Stomach smooth muscle (tissue), 2 donors: ENCODE data around the gene UTY.

ENCODE experiments used
- H3K27ac ChIP-seq: one replicate; pipeline ENCODE4 v1.7.0; 2013; ENCODE audit warnings: mild to moderate bottlenecking, low read length, inconsistent platforms
- H3K27me3 ChIP-seq, 2 donors: one replicate each; pipeline ENCODE4 v1.7.0; 2013; ENCODE audit warnings: low read length in 2 of 2; ENCODE audit not compliant: insufficient read depth in 2 of 2, control insufficient read depth in 1 of 2
- H3K36me3 ChIP-seq, 2 donors: one replicate each; pipeline ENCODE4 v1.7.0; 2013; ENCODE audit warnings: low read length in 2 of 2; ENCODE audit not compliant: control insufficient read depth in 2 of 2, insufficient read depth in 2 of 2
- H3K4me1 ChIP-seq: one replicate; pipeline ENCODE4 v1.7.0; 2013; ENCODE audit warnings: low read length; ENCODE audit not compliant: control insufficient read depth, insufficient read depth
- H3K4me3 ChIP-seq, 2 donors: one replicate each; pipeline ENCODE4 v1.7.0; 2013; ENCODE audit warnings: low read length in 2 of 2
- H3K9ac ChIP-seq, 2 donors: one replicate each; pipeline ENCODE4 v1.7.0; 2013; ENCODE audit warnings: low read length in 2 of 2, mild to moderate bottlenecking in 1 of 2
- H3K9me3 ChIP-seq, 2 donors: one replicate each; pipeline ENCODE4 v1.7.0; 2013; ENCODE audit warnings: low read length in 2 of 2; ENCODE audit not compliant: control insufficient read depth in 2 of 2
- donor health status: healthy.
- donor health status: Pancreatic carcinoma.

The UTY gene

GRCh38 chrY:13445566-13445965, 34.3 kb downstream of the UTY start:
- Histone ChIP-seq H3K4me1 (no peaks in the 10 kb centered on the region), H3K9ac (no peak overlapping the region), H3K27me3 (no peaks in the 10 kb centered on the region), H3K4me3 (no peak overlapping the region), H3K27ac (no peak overlapping the region), H3K36me3 (peaks cover 0 to 2% of the 10 kb centered on the region in 2 donors), H3K9me3 (no peaks in the 10 kb centered on the region)

- Histone ChIP-seq H3K36me3 (no peaks in the 10 kb centered on the region), H3K27ac (no peak overlapping the region), H3K4me1 (no peaks in the 10 kb centered on the region)
Observed at GRCh38 chrY:13443146-13443545, 36.7 kb downstream of the UTY start.

GRCh38 chrY:13440811-13441210, 39.0 kb downstream of the UTY start:
- Histone ChIP-seq H3K4me3 (no peak overlapping the region), H3K9ac (no peak overlapping the region), H3K27me3 (no peaks in the 10 kb centered on the region), H3K36me3 (no peaks in the 10 kb centered on the region), H3K4me1 (no peaks in the 10 kb centered on the region), H3K27ac (no peak overlapping the region), H3K9me3 (no peaks in the 10 kb centered on the region)

More at GRCh38 chrY:13443146-13443545, 36.7 kb downstream of the UTY start:
- Histone ChIP-seq H3K27me3 (no peaks in the 10 kb centered on the region), H3K9me3 (no peaks in the 10 kb centered on the region), H3K9ac (no peak overlapping the region), H3K4me3 (no peak overlapping the region)

GRCh38 chrY:13435968-13436937, 43.6 kb downstream of the UTY start:
- no peaks in the 10 kb centered on the region for H3K4me1 ChIP-seq
- no peaks in the 10 kb centered on the region for H3K27me3 ChIP-seq
- no peak overlapping the region for H3K9ac ChIP-seq
- H3K9me3 ChIP-seq: no peaks in the 10 kb centered on the region
- no peak overlapping the region for H3K27ac ChIP-seq
- no peak overlapping the region for H3K4me3 ChIP-seq
- no peaks in the 10 kb centered on the region for H3K36me3 ChIP-seq

- H3K9me3 ChIP-seq: no peaks in the 10 kb centered on the region
- no peak overlapping the region for H3K27ac ChIP-seq
- no peaks in the 10 kb centered on the region for H3K27me3 ChIP-seq
- no peaks in the 10 kb centered on the region for H3K36me3 ChIP-seq
- H3K4me1 ChIP-seq: no peaks in the 10 kb centered on the region
- no peak overlapping the region for H3K4me3 ChIP-seq
- H3K9ac ChIP-seq: no peak overlapping the region
Observed at GRCh38 chrY:13435206-13435967, 44.4 kb downstream of the UTY start.

- Histone ChIP-seq H3K27ac (no peak overlapping the region), H3K4me1 (no peaks in the 10 kb centered on the region), H3K9ac (no peak overlapping the region), H3K4me3 (no peak overlapping the region), H3K36me3 (no peaks in the 10 kb centered on the region), H3K9me3 (no peaks in the 10 kb centered on the region), H3K27me3 (no peaks in the 10 kb centered on the region)
Observed at GRCh38 chrY:13432293-13433025, 47.4 kb downstream of the UTY start.

- Histone ChIP-seq H3K27ac (no peak overlapping the region), H3K36me3 (no peaks in the 10 kb centered on the region), H3K9me3 (no peaks in the 10 kb centered on the region), H3K27me3 (no peaks in the 10 kb centered on the region), H3K9ac (no peak overlapping the region), H3K4me3 (no peak overlapping the region), H3K4me1 (no peaks in the 10 kb centered on the region)
Observed at GRCh38 chrY:13429551-13429950, 50.3 kb downstream of the UTY start.

GRCh38 chrY:13423281-13423732, 56.5 kb downstream of the UTY start:
- no peak overlapping the region for H3K9ac ChIP-seq
- no peak overlapping the region for H3K4me3 ChIP-seq
- H3K9me3 ChIP-seq: no peaks in the 10 kb centered on the region
- H3K27me3 ChIP-seq: no peaks in the 10 kb centered on the region
- H3K27ac ChIP-seq: no peak overlapping the region
- no peaks in the 10 kb centered on the region for H3K4me1 ChIP-seq
- no peaks in the 10 kb centered on the region for H3K36me3 ChIP-seq

- no peaks in the 10 kb centered on the region for H3K36me3 ChIP-seq
- no peaks in the 10 kb centered on the region for H3K9me3 ChIP-seq
- H3K9ac ChIP-seq: no peak overlapping the region
- no peak overlapping the region for H3K4me3 ChIP-seq
- H3K27ac ChIP-seq: no peak overlapping the region
- no peaks in the 10 kb centered on the region for H3K27me3 ChIP-seq
- H3K4me1 ChIP-seq: no peaks in the 10 kb centered on the region
Observed at GRCh38 chrY:13416869-13417661, 62.8 kb downstream of the UTY start.

- H3K36me3 ChIP-seq: no peaks in the 10 kb centered on the region
- H3K4me3 ChIP-seq: no peak overlapping the region
- H3K9me3 ChIP-seq: no peaks in the 10 kb centered on the region
- no peak overlapping the region for H3K9ac ChIP-seq
- H3K27ac ChIP-seq: no peak overlapping the region
- no peaks in the 10 kb centered on the region for H3K27me3 ChIP-seq
- no peaks in the 10 kb centered on the region for H3K4me1 ChIP-seq
Observed at GRCh38 chrY:13415556-13415955, 64.3 kb downstream of the UTY start.
